Bronchial epithelial cell (primary cell): ENCODE measurements around the gene TNRC6C. TPM values are rescaled to one million over a fixed set of nuclear protein-coding genes. Genes with fewer than 3 reads are reported as not detected.

Source experiments
- DNase-seq: peaks from one replicate; pipeline ENCODE4 v3.0.0-alpha.2; 2010; ENCODE audit warnings: low read depth
- FAIRE-seq: peaks from 2 replicates; lab custom pipeline; 2011; peaks lifted over from hg19 to GRCh38; lab: Jason Lieb, UNC
- H3K27me3 ChIP-seq: 2 replicates; pipeline ENCODE4 v1.5.1; 2011; ENCODE audit warnings: low read length; ENCODE audit not compliant: control insufficient read depth, insufficient read depth
- H3K36me3 ChIP-seq: 2 replicates; pipeline ENCODE4 v1.5.1; 2011; ENCODE audit warnings: low read length; ENCODE audit not compliant: control insufficient read depth, insufficient read depth
- H3K4me3 ChIP-seq: 2 replicates; pipeline ENCODE4 v1.5.1; 2011; ENCODE audit warnings: mild to moderate bottlenecking, low read depth, low read length, control low read depth
- total RNA-seq: library from RNA; depleted of rRNA; stranded (reverse); fragments of >200 nt; gene quantifications from 2 replicates; pipeline ENCODE4 v1.2.1, GENCODE V29; 2014
- TF ChIP-seq, protein P1 (sequence below): IDR thresholded peaks from 2 replicates; pipeline ENCODE4 v1.5.1; 2011; ENCODE audit warnings: mild to moderate bottlenecking, moderate library complexity, low read length, control low read depth, inconsistent platforms; ENCODE audit not compliant: insufficient read depth, severe bottlenecking

TNRC6C gene
- total RNA-seq, 1 donor from 2014 or later, result 0.79 TPM

DNA sequence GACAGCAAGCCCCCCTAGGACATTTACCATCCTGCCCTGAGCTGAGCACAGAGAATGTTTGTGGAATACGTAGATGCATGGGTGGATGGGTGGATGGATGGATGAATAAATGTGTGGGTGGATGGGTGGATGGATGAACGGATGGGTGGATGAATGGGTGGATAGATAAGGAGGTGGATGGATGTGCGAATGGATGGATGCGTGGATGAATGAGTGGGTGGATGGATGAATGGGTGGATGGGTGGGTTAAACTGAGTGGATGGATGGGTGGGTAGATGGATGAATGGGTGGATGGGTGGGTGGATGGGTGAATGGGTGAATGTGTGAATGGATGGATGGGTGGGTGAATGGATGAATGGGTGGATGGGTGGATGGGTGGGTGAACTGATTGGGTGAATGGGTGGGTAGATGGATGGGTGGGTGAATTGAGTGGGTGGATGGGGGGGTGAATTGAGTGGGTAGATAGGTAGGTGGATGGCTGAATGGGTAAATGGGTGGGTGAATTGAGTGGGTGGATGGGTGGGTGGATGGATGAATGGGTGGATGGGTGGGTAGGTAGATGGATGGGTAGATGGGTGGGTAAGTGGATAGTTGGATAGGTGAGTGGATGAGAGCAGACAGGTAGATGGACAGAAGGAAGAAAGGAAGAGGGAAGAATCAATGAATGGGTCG, 164.9 kb downstream of the TNRC6C start:
- DNase-seq (no peak), FAIRE-seq (no peak)
- TF ChIP-seq, protein P1, sequence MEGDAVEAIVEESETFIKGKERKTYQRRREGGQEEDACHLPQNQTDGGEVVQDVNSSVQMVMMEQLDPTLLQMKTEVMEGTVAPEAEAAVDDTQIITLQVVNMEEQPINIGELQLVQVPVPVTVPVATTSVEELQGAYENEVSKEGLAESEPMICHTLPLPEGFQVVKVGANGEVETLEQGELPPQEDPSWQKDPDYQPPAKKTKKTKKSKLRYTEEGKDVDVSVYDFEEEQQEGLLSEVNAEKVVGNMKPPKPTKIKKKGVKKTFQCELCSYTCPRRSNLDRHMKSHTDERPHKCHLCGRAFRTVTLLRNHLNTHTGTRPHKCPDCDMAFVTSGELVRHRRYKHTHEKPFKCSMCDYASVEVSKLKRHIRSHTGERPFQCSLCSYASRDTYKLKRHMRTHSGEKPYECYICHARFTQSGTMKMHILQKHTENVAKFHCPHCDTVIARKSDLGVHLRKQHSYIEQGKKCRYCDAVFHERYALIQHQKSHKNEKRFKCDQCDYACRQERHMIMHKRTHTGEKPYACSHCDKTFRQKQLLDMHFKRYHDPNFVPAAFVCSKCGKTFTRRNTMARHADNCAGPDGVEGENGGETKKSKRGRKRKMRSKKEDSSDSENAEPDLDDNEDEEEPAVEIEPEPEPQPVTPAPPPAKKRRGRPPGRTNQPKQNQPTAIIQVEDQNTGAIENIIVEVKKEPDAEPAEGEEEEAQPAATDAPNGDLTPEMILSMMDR, result no peak
- Histone ChIP-seq H3K27me3 (no peaks in the 10 kb centered on the region), H3K36me3 (peaks cover 9% of the 10 kb centered on the region), H3K4me3 (no peak overlapping the region)

DNA sequence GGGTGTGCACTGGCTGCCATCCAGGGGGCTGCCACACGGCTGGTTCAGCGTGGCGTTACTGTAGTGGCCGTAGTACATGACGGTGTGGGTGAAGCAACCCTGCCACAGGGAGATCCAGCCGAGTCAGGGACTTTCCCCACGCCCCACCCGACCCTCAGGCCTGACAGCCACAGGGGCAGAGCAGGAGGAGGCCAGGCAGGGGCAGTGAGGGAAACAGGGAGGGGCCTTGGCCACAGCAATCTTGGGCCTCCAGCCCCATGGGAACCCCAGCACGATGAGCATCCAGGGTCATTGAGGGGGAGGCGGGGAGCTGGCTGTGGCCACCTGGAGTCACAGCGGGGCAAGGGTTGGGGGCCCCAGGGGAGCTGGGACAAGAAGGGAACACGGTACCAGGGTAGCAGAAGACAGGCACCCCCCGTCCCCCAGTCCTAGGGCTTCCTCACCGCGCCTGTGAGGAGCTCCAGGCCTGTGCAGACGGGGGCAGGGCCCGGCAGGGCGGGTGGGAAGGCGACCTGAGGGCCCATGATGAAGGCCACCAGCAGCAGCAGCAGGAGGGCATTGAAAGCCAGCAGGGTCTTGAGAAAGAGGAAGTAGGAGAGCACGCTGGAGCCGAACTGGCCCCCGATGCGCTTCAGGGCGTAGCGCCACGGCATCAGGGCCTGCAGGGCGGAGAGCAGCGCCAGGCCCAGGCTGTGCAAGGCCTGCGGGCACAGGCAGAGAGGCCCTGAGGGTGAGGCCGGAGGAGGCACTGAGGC, 165.8 kb downstream of the TNRC6C start:
- FAIRE-seq (no peak), DNase-seq (no peak)
- TF ChIP-seq, protein P1, result no peak
- Histone ChIP-seq H3K36me3 (peaks cover 9% of the 10 kb centered on the region), H3K27me3 (no peaks in the 10 kb centered on the region), H3K4me3 (no peak overlapping the region)

DNA sequence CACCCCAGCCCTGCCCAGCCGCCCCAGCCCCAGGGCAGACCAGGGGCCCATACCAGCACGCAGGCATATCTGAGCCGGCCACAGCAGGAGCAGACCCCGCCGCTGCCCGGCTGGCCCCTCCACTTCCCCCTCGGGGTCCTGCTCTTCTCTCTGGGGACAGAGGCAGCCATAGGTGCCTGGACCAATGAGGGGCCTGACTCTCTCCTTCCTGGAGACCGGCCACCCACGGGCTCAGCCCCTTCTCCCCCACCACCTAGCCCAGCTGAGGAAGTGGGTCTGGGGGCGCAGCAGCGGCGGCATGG, 166.3 kb downstream of the TNRC6C start:
- FAIRE-seq, result no peak
- no peak overlapping the region for H3K4me3 ChIP-seq
- no peak for DNase-seq
- no peaks in the 10 kb centered on the region for H3K27me3 ChIP-seq
- TF ChIP-seq, protein P1, result no peak
- H3K36me3 ChIP-seq, result peaks cover 9% of the 10 kb centered on the region

DNA sequence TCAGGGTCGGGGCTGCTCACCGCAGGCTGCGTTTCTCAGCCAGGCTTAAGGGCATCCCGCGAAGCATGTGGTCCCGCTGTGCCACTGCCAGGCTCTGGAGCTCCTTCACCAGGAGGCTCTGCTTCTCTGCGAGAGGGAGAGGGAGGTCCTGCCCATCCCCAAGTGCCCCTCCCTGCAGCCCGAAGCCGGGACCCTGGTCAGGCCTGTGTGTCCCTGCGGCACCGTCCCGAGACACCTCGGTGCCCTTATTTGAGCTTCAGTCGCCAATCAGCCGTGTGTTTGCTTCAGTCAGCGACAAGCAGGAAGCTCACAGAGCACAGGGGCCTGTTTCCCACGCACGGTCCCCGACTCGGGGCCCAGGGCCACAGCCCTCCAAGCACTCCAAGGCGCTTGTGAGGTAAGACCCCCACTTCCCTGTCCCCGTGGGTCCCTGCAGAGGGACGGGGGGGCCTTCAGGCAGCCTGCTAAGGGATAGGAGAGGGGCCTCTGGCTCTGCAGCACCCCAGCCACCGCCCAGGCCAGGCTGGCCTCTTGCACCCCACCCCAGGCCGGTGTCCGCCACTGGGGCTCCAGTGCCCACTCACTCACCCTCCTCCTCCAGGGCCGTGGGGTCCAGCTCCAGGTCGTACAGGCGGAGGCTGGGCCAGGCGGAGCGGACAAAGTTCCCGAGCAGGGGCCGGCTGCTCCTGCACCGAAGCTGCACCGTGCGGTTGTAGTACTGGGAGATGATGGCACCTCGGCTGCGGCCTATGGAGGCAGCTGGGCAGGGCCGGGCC, 166.8 kb downstream of the TNRC6C start:
- TF ChIP-seq, protein P1, result no peak
- H3K27me3 ChIP-seq, result no peaks in the 10 kb centered on the region
- DNase-seq, result no peak
- FAIRE-seq, result no peak
- H3K4me3 ChIP-seq, result no peak overlapping the region
- H3K36me3 ChIP-seq, result peaks cover 9% of the 10 kb centered on the region

DNA sequence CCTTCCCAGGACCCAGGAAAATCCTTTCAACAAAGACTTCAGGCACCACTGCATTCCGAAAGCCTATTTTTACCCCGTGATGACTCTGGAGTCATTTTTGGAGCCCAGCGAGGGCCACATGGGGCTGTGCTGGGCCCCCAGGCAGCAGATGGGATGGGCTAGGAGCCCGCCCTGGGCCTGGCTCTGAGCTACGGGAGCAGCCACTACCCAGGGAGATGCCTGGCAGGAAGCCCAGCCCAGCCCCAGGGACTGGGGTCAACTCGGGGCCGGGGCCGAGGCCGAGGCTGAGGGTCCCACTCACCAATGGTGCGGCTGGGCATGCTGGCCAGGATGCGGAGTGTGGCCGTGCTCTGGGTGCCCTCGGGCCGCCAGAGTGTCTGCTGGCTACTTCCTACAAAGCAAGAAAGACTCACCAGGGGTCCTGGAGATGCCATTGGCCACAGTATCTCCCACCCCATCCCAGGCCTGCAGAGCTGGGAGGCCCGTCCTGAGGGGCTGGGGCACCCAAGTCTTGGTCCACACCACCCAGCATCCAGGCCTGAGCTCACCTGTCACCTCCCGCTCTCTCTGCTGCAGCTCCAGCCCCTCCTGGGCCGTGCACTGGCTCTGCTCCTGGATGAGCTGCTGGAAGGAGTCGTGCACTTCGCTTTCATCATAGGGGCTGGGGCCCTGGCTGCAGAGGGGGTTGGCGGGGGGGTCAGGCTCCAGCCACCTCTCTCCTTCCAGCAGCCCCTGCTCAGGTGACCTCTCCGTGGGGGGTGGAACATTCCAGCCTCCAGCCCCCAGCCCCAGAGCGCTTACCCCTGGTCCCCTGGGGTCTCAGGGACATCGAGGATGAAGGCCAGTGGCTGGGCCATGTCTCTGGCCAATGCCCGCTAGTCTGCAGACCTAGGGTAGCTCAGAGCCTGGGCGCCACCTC, 167.7 kb downstream of the TNRC6C start:
- DNase-seq (no peak), FAIRE-seq (no peak)
- no peak overlapping the region for H3K4me3 ChIP-seq
- H3K36me3 ChIP-seq, result peaks cover 9% of the 10 kb centered on the region
- TF ChIP-seq, protein P1, result no peak
- no peaks in the 10 kb centered on the region for H3K27me3 ChIP-seq
